Fibroblast of the aortic adventitia (primary cell): ENCODE results near the gene CASK. TPM values are rescaled to one million over a fixed set of nuclear protein-coding genes. Genes with fewer than 3 reads are reported as not detected.

ENCODE experiments used
- DNase-seq: peaks from one replicate; pipeline ENCODE4 v3.0.0-alpha.2; 2010; ENCODE audit warnings: low read depth
- H3K4me3 ChIP-seq: 2 replicates; pipeline ENCODE4 v1.5.1; 2011; ENCODE audit warnings: low read depth, mild to moderate bottlenecking, control low read depth, low read length, moderate library complexity
- CTCF ChIP-seq: IDR thresholded peaks from 2 replicates; pipeline ENCODE4 v1.5.1; 2011; ENCODE audit warnings: mild to moderate bottlenecking, low read length, control low read depth, inconsistent platforms; ENCODE audit not compliant: insufficient read depth
- total RNA-seq: library from RNA; depleted of rRNA; stranded (reverse); fragments of >200 nt; gene quantifications from 2 replicates; pipeline ENCODE4 v1.2.3, GENCODE V29; 2012; ENCODE audit warnings: low replicate concordance

The CASK gene
- total RNA-seq, 1 donor, result 24.9 TPM

DNA sequence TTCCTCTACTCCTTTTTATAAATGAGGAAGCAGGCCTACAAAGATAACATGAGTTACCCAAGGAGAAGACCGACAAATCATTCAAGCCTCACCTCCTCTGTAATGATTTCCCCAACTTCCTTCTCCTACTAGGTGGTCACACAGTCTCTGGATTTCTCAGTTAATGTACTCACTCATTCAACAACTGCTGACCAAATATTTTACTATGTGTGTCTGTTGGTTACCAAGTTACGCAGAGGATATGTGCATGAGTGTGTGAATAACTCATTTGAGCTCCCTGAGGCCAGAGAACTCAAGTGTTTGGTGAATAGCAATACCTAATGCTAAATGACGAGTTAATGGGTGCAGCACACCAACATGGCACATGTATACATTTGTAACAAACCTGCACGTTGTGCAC is 10.4 kb downstream of the CASK start:
- no peak for TF ChIP-seq CTCF
- DNase-seq, result no peak
- H3K4me3 ChIP-seq, result no peak overlapping the region

DNA sequence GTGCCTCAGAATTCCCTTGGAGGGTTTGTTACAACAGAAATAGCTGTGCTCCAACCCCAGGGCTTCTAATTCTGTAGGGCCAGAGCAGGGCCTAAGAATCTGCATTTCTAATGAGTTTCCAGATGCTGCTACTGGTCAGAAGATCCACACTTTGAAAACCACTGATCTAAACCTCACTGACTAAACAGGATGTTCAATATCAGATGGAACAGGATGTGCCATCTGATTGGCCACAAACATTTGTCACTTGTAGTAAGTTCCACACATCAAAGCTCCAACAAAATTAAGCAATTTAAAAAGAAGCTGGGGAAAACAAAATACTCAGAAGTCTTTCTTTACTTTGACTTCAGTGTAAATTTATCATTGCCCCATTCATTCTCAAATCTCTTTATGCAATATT is 14.3 kb downstream of the CASK start:
- no peak for DNase-seq
- TF ChIP-seq CTCF, result no peak
- no peak overlapping the region for H3K4me3 ChIP-seq

- TF ChIP-seq CTCF, result no peak
- DNase-seq, result no peak
- no peak overlapping the region for H3K4me3 ChIP-seq
Observed at GRCh38 chrX:41906515-41907187, 16.7 kb downstream of the CASK start.

- no peak overlapping the region for H3K4me3 ChIP-seq
- no peak for DNase-seq
- no peak for TF ChIP-seq CTCF
Observed at GRCh38 chrX:41903544-41903943, 19.8 kb downstream of the CASK start.

- no peak overlapping the region for H3K4me3 ChIP-seq
- TF ChIP-seq CTCF, result no peak
- DNase-seq, result no peak
Observed at GRCh38 chrX:41900321-41900720, 23.0 kb downstream of the CASK start.

- no peak overlapping the region for H3K4me3 ChIP-seq
- TF ChIP-seq CTCF, result no peak
- no peak for DNase-seq
Observed at GRCh38 chrX:41895826-41896225, 27.5 kb downstream of the CASK start.

GRCh38 chrX:41890026-41890423 is 33.3 kb downstream of the CASK start:
- no peak overlapping the region for H3K4me3 ChIP-seq
- no peak for DNase-seq
- no peak for TF ChIP-seq CTCF
